A549 (cell line): ENCODE data around the gene RWDD2A.

ENCODE experiments used
- CEBPB ChIP-seq, 2 experiments: fragments of >200 bp in 1 of 2; sonication (Bioruptor Twin) in 1 of 2; formaldehyde crosslinking in 1 of 2; IDR thresholded peaks; 2 replicates each; pipeline ENCODE4 v1.6.1; 2012 to 2016
- CHD2 ChIP-seq: fragments of 150-350 bp; IDR thresholded peaks from 2 replicates; pipeline ENCODE4 v1.6.1; 2014; ENCODE audit warnings: low read length; ENCODE audit not compliant: partially characterized antibody
- EP300 ChIP-seq, 2 experiments: fragments of >200 bp; sonication (Bioruptor Twin); formaldehyde crosslinking; IDR thresholded peaks; 2 replicates in 1 of 2; 3 replicates in 1 of 2; pipeline ENCODE4 v1.6.1; 2016 to 2017
- FOSL2 ChIP-seq, 2 experiments: fragments of 450-650 bp in 1 of 2; fragments of >200 bp in 1 of 2; sonication (Bioruptor Twin) in 1 of 2; formaldehyde crosslinking; IDR thresholded peaks; 2 replicates each; pipeline versions ENCODE4 v1.5.0 to v1.6.1; 2016 to 2020; ENCODE audit warnings: mild to moderate bottlenecking in 1 of 2, moderate library complexity in 1 of 2
- JUN ChIP-seq, 2 experiments: fragments of >200 bp; sonication (Bioruptor Twin); formaldehyde crosslinking; IDR thresholded peaks; 2 replicates in 1 of 2; 3 replicates in 1 of 2; pipeline ENCODE4 v1.6.1; 2016 to 2017
- JUNB ChIP-seq: fragments of >200 bp; sonication (Bioruptor Twin); formaldehyde crosslinking; IDR thresholded peaks from 2 replicates; pipeline ENCODE4 v1.6.1; 2016
- MAFK ChIP-seq: fragments of 450-650 bp; IDR thresholded peaks from 2 replicates; pipeline ENCODE4 v1.6.1; 2014; ENCODE audit not compliant: partially characterized antibody
- POLR2A ChIP-seq: IDR thresholded peaks from 2 replicates; pipeline ENCODE4 v1.6.1; 2012; ENCODE audit warnings: mild to moderate bottlenecking, low read length
- RAD21 ChIP-seq, 2 experiments: fragments of >200 bp in 1 of 2; sonication (Bioruptor Twin) in 1 of 2; formaldehyde crosslinking in 1 of 2; IDR thresholded peaks in 1 of 2; conservative IDR thresholded peaks in 1 of 2; 2 replicates in 1 of 2; 3 replicates in 1 of 2; pipeline ENCODE4 v1.6.1; 2012 to 2018; ENCODE audit warnings: inconsistent platforms in 1 of 2
- TF ChIP-seq, protein P1 (sequence below): fragments of >200 bp; sonication (Bioruptor Twin); formaldehyde crosslinking; IDR thresholded peaks from 3 replicates; pipeline ENCODE4 v1.5.1; 2016

DNA sequence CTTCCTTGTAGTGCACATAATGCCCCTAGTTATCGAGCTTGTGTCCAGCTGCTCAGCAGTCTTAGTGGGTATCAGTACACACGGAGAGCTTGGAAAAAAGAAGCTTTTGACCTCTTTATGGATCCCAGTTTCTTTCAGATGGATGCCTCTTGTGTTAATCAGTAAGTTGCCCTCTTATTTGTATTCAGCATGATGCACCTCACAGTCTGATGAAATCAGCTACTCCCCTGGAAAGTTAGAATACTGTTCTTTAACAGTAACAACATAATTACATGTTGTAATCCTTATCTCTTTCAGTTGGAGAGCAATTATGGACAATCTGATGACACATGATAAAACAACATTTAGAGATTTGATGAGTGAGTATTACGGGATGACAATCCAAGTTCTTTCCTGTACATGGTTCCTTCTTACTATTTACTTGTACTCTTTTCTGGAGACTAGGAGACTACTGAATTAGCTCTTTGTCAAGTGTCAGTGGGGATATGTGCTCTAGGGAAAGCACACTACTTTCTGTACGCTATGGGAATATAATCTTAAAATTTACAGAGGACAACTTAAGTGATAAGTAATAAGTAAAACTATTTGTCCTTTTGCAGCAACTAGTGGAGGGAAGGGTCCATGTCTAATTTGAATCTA, 39.2 kb upstream of the RWDD2A start:
- TF ChIP-seq CHD2 (no peak), JUNB (no peak), EP300 (IDR thresholded peaks at IDR 0.05) (no peak), CEBPB (IDR thresholded peaks at IDR 0.05) (no peak), JUN (IDR thresholded peaks at IDR 0.05) (no peak), MAFK (no peak), POLR2A (no peak), FOSL2 (IDR thresholded peaks at IDR 0.05) (no peak), FOSL2 (CRISPR knock-in tag; IDR thresholded peaks at IDR 0.05) (no peak), RAD21 (conservative IDR thresholded peaks at IDR 0.05 in 1 of 2, IDR thresholded peaks at IDR 0.05 in 1 of 2) (no peak)
- TF ChIP-seq, protein P1, sequence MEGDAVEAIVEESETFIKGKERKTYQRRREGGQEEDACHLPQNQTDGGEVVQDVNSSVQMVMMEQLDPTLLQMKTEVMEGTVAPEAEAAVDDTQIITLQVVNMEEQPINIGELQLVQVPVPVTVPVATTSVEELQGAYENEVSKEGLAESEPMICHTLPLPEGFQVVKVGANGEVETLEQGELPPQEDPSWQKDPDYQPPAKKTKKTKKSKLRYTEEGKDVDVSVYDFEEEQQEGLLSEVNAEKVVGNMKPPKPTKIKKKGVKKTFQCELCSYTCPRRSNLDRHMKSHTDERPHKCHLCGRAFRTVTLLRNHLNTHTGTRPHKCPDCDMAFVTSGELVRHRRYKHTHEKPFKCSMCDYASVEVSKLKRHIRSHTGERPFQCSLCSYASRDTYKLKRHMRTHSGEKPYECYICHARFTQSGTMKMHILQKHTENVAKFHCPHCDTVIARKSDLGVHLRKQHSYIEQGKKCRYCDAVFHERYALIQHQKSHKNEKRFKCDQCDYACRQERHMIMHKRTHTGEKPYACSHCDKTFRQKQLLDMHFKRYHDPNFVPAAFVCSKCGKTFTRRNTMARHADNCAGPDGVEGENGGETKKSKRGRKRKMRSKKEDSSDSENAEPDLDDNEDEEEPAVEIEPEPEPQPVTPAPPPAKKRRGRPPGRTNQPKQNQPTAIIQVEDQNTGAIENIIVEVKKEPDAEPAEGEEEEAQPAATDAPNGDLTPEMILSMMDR = no peak
